ENCODE results near the gene LMBR1L. TPM values are rescaled to one million over a fixed set of nuclear protein-coding genes. Genes with fewer than 3 reads are reported as not detected.

The LMBR1L gene
- total and polyA plus RNA-seq, 2 of the 13 experiments (the other 11 are each of a cell fraction or from before 2014, with no cell fraction given) = 12.2 to 65.9 TPM

- TF ChIP-seq STAG1 (CRISPR knock-in tag; IDR thresholded peaks at IDR 0.05) = peak; percentile 75
- TF ChIP-seq PRDM10 (CRISPR knock-in tag; IDR thresholded peaks at IDR 0.05; ENCODE audit: low read depth) = 0 out of 2 replicates have a peak, but pooled peaks have one; percentile 32
- no peak for TF ChIP-seq ZC3H4 (CRISPR knock-in tag; IDR thresholded peaks at IDR 0.05; ENCODE audit: borderline replicate concordance)
- no peak for TF ChIP-seq ZNF260 (CRISPR knock-in tag; IDR thresholded peaks at IDR 0.05; ENCODE audit: borderline replicate concordance, low read depth)
- 0 out of 2 replicates have a peak, but pooled peaks have one; percentile 25 for TF ChIP-seq KMT2B (CRISPR knock-in tag; IDR thresholded peaks at IDR 0.05)
- no peak for TF ChIP-seq BATF2 (CRISPR knock-in tag; IDR thresholded peaks at IDR 0.05)
- TF ChIP-seq E2F2 (CRISPR knock-in tag; IDR thresholded peaks at IDR 0.05; ENCODE audit: borderline replicate concordance) = no peak
- no peak for TF ChIP-seq GMEB1 (CRISPR knock-in tag; IDR thresholded peaks at IDR 0.05; ENCODE audit: borderline replicate concordance)
- TF ChIP-seq BHLHE40 (IDR thresholded peaks at IDR 0.05; ENCODE audit: low read length) = no peak
- no peak for TF ChIP-seq ZNF496 (CRISPR knock-in tag; IDR thresholded peaks at IDR 0.05; ENCODE audit: insufficient replicate concordance)
- no peak for TF ChIP-seq ZNF749 (CRISPR knock-in tag; IDR thresholded peaks at IDR 0.05; ENCODE audit: borderline replicate concordance)
- no peak for TF ChIP-seq ELK4 (CRISPR knock-in tag; IDR thresholded peaks at IDR 0.05; ENCODE audit: borderline replicate concordance)
- TF ChIP-seq SIX1 (CRISPR knock-in tag; IDR thresholded peaks at IDR 0.05; ENCODE audit: borderline replicate concordance) = no peak
- TF ChIP-seq FOSL2 (CRISPR knock-in tag; IDR thresholded peaks at IDR 0.05) = peak; percentile 37; the same call in 1 of the 2 replicates
- 0 out of 2 replicates have a peak, but pooled peaks have one; percentile 26 for TF ChIP-seq KLF6 (CRISPR knock-in tag; IDR thresholded peaks at IDR 0.05)
- TF ChIP-seq NR2F2 (IDR thresholded peaks at IDR 0.05; ENCODE audit: borderline replicate concordance, low read depth) = no peak
- no peak for TF ChIP-seq ZNF577 (CRISPR knock-in tag; IDR thresholded peaks at IDR 0.05; ENCODE audit: borderline replicate concordance, low read depth)
Measured at GRCh38 chr12:49121047-49121696, 10.5 kb upstream of the LMBR1L start (continued).
